Stimulated activated CD4-positive, alpha-beta T cell treated with anti-CD3 and anti-CD28 coated beads, Interleukin-1b, Interleukin-23, amount 100 ng/mL, for 1 hour (primary cell): ENCODE results near the gene ZNF652.
"Not testable (repeated sequence)": the region's sequence is repeated elsewhere in the genome, so short reads cannot be mapped to it uniquely, and the experiment has no call there.

Source experiments
- DNase-seq, 2 donors: peaks; one replicate each; pipeline ENCODE4 v3.0.0-alpha.2; 2020; ENCODE audit warnings: low read depth in 2 of 2

Gene ZNF652

GRCh38 chr17:49386373-49386772 is 24.3 kb upstream of the ZNF652 start:
- DNase-seq: no peak

GRCh38 chr17:49384951-49385350 is 22.9 kb upstream of the ZNF652 start:
- DNase-seq: no peak

GRCh38 chr17:49383060-49383459 is 21.0 kb upstream of the ZNF652 start:
- no peak for DNase-seq

GRCh38 chr17:49382556-49382955 is 20.5 kb upstream of the ZNF652 start:
- no peak for DNase-seq

GRCh38 chr17:49381793-49382192 is 19.7 kb upstream of the ZNF652 start:
- DNase-seq: no peak

GRCh38 chr17:49381033-49381432 is 19.0 kb upstream of the ZNF652 start:
- DNase-seq: no peak

GRCh38 chr17:49379926-49380325 is 17.9 kb upstream of the ZNF652 start:
- DNase-seq: no peak

GRCh38 chr17:49378311-49378710 is 16.3 kb upstream of the ZNF652 start:
- DNase-seq: no peak

- no peak for DNase-seq
Observed at GRCh38 chr17:49375544-49375943, 13.5 kb upstream of the ZNF652 start.

GRCh38 chr17:49373115-49373514 is 11.1 kb upstream of the ZNF652 start:
- DNase-seq: no peak

- DNase-seq: no peak
Observed at GRCh38 chr17:49372425-49372824, 10.4 kb upstream of the ZNF652 start.

- DNase-seq: no peak
Observed at GRCh38 chr17:49370971-49371834, 9.2 kb upstream of the ZNF652 start.

GRCh38 chr17:49369760-49370159 is 7.7 kb upstream of the ZNF652 start:
- DNase-seq: no peak

- no peak for DNase-seq
Observed at GRCh38 chr17:49369089-49369488, 7.0 kb upstream of the ZNF652 start.

- DNase-seq: no peak
Observed at GRCh38 chr17:49365667-49366066, 3.6 kb upstream of the ZNF652 start.

GRCh38 chr17:49365126-49365525 is 3.1 kb upstream of the ZNF652 start:
- not testable (repeated sequence) for DNase-seq

GRCh38 chr17:49364119-49364518 is 2.1 kb upstream of the ZNF652 start:
- no peak for DNase-seq

GRCh38 chr17:49363251-49363650 is 1.2 kb upstream of the ZNF652 start:
- no peak for DNase-seq

- DNase-seq: no peak
Observed at GRCh38 chr17:49362723-49363117, 670 bp upstream of the ZNF652 start.

GRCh38 chr17:49361129-49361901 is 735 bp downstream of the ZNF652 start:
- peak; percentile 20 to 67 for DNase-seq

- no peak for DNase-seq
Observed at GRCh38 chr17:49360796-49361128, 1.3 kb downstream of the ZNF652 start.

GRCh38 chr17:49359990-49360795 is 1.9 kb downstream of the ZNF652 start:
- DNase-seq: no peak
